Measurements from ENCODE around the gene CDV3. TPM values are rescaled to one million over a fixed set of nuclear protein-coding genes. Genes with fewer than 3 reads are reported as not detected.

Gene CDV3
- total and polyA plus RNA-seq, 4 donors, result 37.5 to 82.6 (median 53.1) TPM

DNA sequence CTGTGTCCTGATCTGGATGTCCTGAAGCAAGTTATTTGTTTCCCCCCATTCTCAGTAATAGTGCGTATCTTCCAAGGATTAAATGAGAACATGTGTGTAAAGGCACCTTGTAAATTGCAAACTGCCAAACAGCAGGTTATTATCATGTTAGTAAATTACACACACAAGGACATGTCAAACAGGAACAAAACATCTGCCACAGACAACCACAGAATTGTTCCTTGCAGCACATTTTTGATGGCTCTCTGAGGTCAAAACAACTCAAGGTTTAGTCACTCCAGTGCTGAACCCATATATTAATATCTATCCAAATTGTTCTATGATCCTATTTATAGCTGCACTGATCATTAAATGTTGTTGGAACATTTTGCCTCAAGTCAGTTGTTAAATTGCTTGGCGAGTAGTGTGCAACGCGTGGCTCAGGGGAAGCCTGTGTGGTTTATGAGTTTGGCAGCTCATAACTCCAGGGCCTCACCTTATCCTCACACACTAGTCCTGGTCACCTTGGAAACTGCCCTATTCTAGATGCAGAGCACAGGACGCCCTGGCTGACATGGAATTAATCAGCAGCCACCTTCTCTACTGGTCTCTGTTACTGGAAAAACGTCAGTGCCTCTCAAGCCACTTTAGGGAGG lies 46.3 kb upstream of the CDV3 start:
- H3K9me3 ChIP-seq (ENCODE audit: control insufficient read depth in 4 of 4, low read length in 3 of 4), result no peaks in the 10 kb centered on the region
- DNase-seq (ENCODE audit: low spot score), result no peak
- H3K36me3 ChIP-seq (ENCODE audit: control insufficient read depth in 4 of 4, insufficient read depth in 3 of 4, low read depth in 1 of 4, low read length in 3 of 4), result no peaks in the 10 kb centered on the region
- no peak overlapping the region for H3K9ac ChIP-seq (ENCODE audit: low read depth in 1 of 2, low read length in 2 of 2)
- no peak overlapping the region for H3K27ac ChIP-seq (ENCODE audit: low read depth in 1 of 2, low read length in 2 of 2)
- 82% methylated on average over 6 of the region's 6 CpGs for WGBS
- no peaks in the 10 kb centered on the region for H3K27me3 ChIP-seq (ENCODE audit: control insufficient read depth in 4 of 4, insufficient read depth in 4 of 4, low read length in 3 of 4)
- H3K4me3 ChIP-seq (ENCODE audit: low read depth in 1 of 3, low read length in 3 of 3), result no peak overlapping the region
- TF ChIP-seq JUND (IDR thresholded peaks at IDR 0.05), result no peak
- no peak for TF ChIP-seq FOXA1 (IDR thresholded peaks at IDR 0.05)
- no peak for TF ChIP-seq YY1 (IDR thresholded peaks at IDR 0.05)
- no peak for TF ChIP-seq RXRA (IDR thresholded peaks at IDR 0.05)
- TF ChIP-seq TAF1 (conservative IDR thresholded peaks at IDR 0.05), result no peak
- TF ChIP-seq, protein P1, sequence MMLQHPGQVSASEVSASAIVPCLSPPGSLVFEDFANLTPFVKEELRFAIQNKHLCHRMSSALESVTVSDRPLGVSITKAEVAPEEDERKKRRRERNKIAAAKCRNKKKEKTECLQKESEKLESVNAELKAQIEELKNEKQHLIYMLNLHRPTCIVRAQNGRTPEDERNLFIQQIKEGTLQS (IDR thresholded peaks at IDR 0.05), result no peak
- TF ChIP-seq, protein P2, sequence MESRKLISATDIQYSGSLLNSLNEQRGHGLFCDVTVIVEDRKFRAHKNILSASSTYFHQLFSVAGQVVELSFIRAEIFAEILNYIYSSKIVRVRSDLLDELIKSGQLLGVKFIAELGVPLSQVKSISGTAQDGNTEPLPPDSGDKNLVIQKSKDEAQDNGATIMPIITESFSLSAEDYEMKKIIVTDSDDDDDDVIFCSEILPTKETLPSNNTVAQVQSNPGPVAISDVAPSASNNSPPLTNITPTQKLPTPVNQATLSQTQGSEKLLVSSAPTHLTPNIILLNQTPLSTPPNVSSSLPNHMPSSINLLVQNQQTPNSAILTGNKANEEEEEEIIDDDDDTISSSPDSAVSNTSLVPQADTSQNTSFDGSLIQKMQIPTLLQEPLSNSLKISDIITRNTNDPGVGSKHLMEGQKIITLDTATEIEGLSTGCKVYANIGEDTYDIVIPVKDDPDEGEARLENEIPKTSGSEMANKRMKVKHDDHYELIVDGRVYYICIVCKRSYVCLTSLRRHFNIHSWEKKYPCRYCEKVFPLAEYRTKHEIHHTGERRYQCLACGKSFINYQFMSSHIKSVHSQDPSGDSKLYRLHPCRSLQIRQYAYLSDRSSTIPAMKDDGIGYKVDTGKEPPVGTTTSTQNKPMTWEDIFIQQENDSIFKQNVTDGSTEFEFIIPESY (IDR thresholded peaks at IDR 0.05), result no peak
- no peak for TF ChIP-seq RAD21 (IDR thresholded peaks at IDR 0.05)
- TF ChIP-seq NR2F2 (IDR thresholded peaks at IDR 0.05), result no peak
- no peak for TF ChIP-seq HNF4G (IDR thresholded peaks at IDR 0.05)
- no peak for TF ChIP-seq HNF4A (conservative IDR thresholded peaks at IDR 0.05)
- TF ChIP-seq EGR1 (IDR thresholded peaks at IDR 0.05; ENCODE audit: low read depth in 2 of 2), result no peak
- TF ChIP-seq, protein P3, sequence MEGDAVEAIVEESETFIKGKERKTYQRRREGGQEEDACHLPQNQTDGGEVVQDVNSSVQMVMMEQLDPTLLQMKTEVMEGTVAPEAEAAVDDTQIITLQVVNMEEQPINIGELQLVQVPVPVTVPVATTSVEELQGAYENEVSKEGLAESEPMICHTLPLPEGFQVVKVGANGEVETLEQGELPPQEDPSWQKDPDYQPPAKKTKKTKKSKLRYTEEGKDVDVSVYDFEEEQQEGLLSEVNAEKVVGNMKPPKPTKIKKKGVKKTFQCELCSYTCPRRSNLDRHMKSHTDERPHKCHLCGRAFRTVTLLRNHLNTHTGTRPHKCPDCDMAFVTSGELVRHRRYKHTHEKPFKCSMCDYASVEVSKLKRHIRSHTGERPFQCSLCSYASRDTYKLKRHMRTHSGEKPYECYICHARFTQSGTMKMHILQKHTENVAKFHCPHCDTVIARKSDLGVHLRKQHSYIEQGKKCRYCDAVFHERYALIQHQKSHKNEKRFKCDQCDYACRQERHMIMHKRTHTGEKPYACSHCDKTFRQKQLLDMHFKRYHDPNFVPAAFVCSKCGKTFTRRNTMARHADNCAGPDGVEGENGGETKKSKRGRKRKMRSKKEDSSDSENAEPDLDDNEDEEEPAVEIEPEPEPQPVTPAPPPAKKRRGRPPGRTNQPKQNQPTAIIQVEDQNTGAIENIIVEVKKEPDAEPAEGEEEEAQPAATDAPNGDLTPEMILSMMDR (IDR thresholded peaks at IDR 0.05; ENCODE audit: low read depth, low read length, missing input control), result no peak
- TF ChIP-seq GABPA (IDR thresholded peaks at IDR 0.05 in 1 of 2, conservative IDR thresholded peaks at IDR 0.05 in 1 of 2), result no peak
- TF ChIP-seq, protein P4, sequence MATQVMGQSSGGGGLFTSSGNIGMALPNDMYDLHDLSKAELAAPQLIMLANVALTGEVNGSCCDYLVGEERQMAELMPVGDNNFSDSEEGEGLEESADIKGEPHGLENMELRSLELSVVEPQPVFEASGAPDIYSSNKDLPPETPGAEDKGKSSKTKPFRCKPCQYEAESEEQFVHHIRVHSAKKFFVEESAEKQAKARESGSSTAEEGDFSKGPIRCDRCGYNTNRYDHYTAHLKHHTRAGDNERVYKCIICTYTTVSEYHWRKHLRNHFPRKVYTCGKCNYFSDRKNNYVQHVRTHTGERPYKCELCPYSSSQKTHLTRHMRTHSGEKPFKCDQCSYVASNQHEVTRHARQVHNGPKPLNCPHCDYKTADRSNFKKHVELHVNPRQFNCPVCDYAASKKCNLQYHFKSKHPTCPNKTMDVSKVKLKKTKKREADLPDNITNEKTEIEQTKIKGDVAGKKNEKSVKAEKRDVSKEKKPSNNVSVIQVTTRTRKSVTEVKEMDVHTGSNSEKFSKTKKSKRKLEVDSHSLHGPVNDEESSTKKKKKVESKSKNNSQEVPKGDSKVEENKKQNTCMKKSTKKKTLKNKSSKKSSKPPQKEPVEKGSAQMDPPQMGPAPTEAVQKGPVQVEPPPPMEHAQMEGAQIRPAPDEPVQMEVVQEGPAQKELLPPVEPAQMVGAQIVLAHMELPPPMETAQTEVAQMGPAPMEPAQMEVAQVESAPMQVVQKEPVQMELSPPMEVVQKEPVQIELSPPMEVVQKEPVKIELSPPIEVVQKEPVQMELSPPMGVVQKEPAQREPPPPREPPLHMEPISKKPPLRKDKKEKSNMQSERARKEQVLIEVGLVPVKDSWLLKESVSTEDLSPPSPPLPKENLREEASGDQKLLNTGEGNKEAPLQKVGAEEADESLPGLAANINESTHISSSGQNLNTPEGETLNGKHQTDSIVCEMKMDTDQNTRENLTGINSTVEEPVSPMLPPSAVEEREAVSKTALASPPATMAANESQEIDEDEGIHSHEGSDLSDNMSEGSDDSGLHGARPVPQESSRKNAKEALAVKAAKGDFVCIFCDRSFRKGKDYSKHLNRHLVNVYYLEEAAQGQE (IDR thresholded peaks at IDR 0.05), result no peak
- TF ChIP-seq FOXA2 (IDR thresholded peaks at IDR 0.05), result no peak
- TF ChIP-seq, protein P5, sequence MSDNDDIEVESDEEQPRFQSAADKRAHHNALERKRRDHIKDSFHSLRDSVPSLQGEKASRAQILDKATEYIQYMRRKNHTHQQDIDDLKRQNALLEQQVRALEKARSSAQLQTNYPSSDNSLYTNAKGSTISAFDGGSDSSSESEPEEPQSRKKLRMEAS (IDR thresholded peaks at IDR 0.05), result no peak
- no peak for TF ChIP-seq SP1 (IDR thresholded peaks at IDR 0.05)
- peaks cover 0 to 4% (median 1%) of the 10 kb centered on the region in 4 donors for H3K4me1 ChIP-seq (ENCODE audit: control insufficient read depth in 4 of 4, insufficient read depth in 4 of 4, low read length in 3 of 4)

Measured in liver (tissue), 9 donors.